ENCODE data around the gene DOCK2. TPM values are rescaled to one million over a fixed set of nuclear protein-coding genes. Genes with fewer than 3 reads are reported as not detected.

DOCK2 gene
- total RNA-seq, 1 donor from 2014 or later, result 1.1 TPM

- Histone ChIP-seq H3K4me2 (no peak overlapping the region), H3K4me3 (no peak overlapping the region), H3K4me1 (no peaks in the 10 kb centered on the region), H4K20me1 (ENCODE audit: low read depth) (no peaks in the 10 kb centered on the region), H3K79me2 (ENCODE audit: low read depth) (no peaks in the 10 kb centered on the region), H3F3A (ENCODE audit: low read depth) (no peaks in the 10 kb centered on the region), H3K27ac (no peak overlapping the region), H3K9me3 (ENCODE audit: low read depth) (no peaks in the 10 kb centered on the region), H3K36me3 (no peaks in the 10 kb centered on the region), H3K9ac (no peak overlapping the region), H2AFZ (replicated peaks) (no peak overlapping the region), H3K27me3 (no peaks in the 10 kb centered on the region)
- Mint-ChIP-seq H3K36me3 (no peaks in the 10 kb centered on the region), H3K9me3 (no peaks in the 10 kb centered on the region), H3K4me3 (no peak overlapping the region), H3K27ac (no peak overlapping the region), H3K4me1 (peaks cover 13% of the 10 kb centered on the region), H3K27me3 (ENCODE audit: insufficient read depth, low read depth) (peaks cover 2% of the 10 kb centered on the region)
- TF ChIP-seq EZH2 (IDR thresholded peaks at IDR 0.05) (no peak), CTCF (IDR thresholded peaks at IDR 0.05) (no peak), EZH2phosphoT487 (IDR thresholded peaks at IDR 0.05) (no peak)
- DNase-seq (ENCODE audit: low spot score), result no peak
These were observed 58.0 kb downstream of the DOCK2 start for GRCh38 chr5:169695025-169695625.

GRCh38 chr5:169695919-169696490 lies 58.9 kb downstream of the DOCK2 start:
- Histone ChIP-seq H2AFZ (replicated peaks) (no peak overlapping the region), H3K36me3 (no peaks in the 10 kb centered on the region), H3K9me3 (ENCODE audit: low read depth) (no peaks in the 10 kb centered on the region), H3K4me1 (no peaks in the 10 kb centered on the region), H3K4me3 (no peak overlapping the region), H3K27me3 (no peaks in the 10 kb centered on the region), H3K9ac (no peak overlapping the region), H4K20me1 (ENCODE audit: low read depth) (no peaks in the 10 kb centered on the region), H3F3A (ENCODE audit: low read depth) (no peaks in the 10 kb centered on the region), H3K4me2 (no peak overlapping the region), H3K79me2 (ENCODE audit: low read depth) (no peaks in the 10 kb centered on the region), H3K27ac (no peak overlapping the region)
- TF ChIP-seq EZH2 (IDR thresholded peaks at IDR 0.05) (no peak), CTCF (IDR thresholded peaks at IDR 0.05) (no peak), EZH2phosphoT487 (IDR thresholded peaks at IDR 0.05) (no peak)
- Mint-ChIP-seq H3K9me3 (no peaks in the 10 kb centered on the region), H3K27ac (no peak overlapping the region), H3K4me3 (no peak overlapping the region), H3K4me1 (peaks cover 13% of the 10 kb centered on the region), H3K27me3 (ENCODE audit: insufficient read depth, low read depth) (no peaks in the 10 kb centered on the region), H3K36me3 (no peaks in the 10 kb centered on the region)
- no peak for DNase-seq (ENCODE audit: low spot score)

- no peak overlapping the region for H2AFZ ChIP-seq (replicated peaks)
- no peaks in the 10 kb centered on the region for H3K9me3 Mint-ChIP-seq
- H3F3A ChIP-seq (ENCODE audit: low read depth), result no peaks in the 10 kb centered on the region
- no peak overlapping the region for H3K4me3 ChIP-seq
- no peaks in the 10 kb centered on the region for H3K36me3 ChIP-seq
- no peak for DNase-seq (ENCODE audit: low spot score)
- H3K27me3 Mint-ChIP-seq (ENCODE audit: insufficient read depth, low read depth), result no peaks in the 10 kb centered on the region
- H3K27me3 ChIP-seq, result no peaks in the 10 kb centered on the region
- peaks cover 16% of the 10 kb centered on the region for H3K4me1 Mint-ChIP-seq
- H3K4me2 ChIP-seq, result no peak overlapping the region
- H3K4me1 ChIP-seq, result no peaks in the 10 kb centered on the region
- no peak overlapping the region for H3K4me3 Mint-ChIP-seq
- no peaks in the 10 kb centered on the region for H3K36me3 Mint-ChIP-seq
- no peak for TF ChIP-seq EZH2phosphoT487 (IDR thresholded peaks at IDR 0.05)
- no peak for TF ChIP-seq EZH2 (IDR thresholded peaks at IDR 0.05)
- no peak for TF ChIP-seq CTCF (IDR thresholded peaks at IDR 0.05)
- no peak overlapping the region for H3K27ac Mint-ChIP-seq
- H4K20me1 ChIP-seq (ENCODE audit: low read depth), result no peaks in the 10 kb centered on the region
- H3K79me2 ChIP-seq (ENCODE audit: low read depth), result no peaks in the 10 kb centered on the region
- no peaks in the 10 kb centered on the region for H3K9me3 ChIP-seq (ENCODE audit: low read depth)
- no peak overlapping the region for H3K9ac ChIP-seq
- H3K27ac ChIP-seq, result no peak overlapping the region
These were observed 59.8 kb downstream of the DOCK2 start for GRCh38 chr5:169696621-169697510.

Measured in neural progenitor cell (in vitro differentiated cells).